B cell (primary cell): ENCODE data around the gene TNNI3K. TPM values are rescaled to one million over a fixed set of nuclear protein-coding genes. Genes with fewer than 3 reads are reported as not detected.

Experiments
- polyA plus RNA-seq: library from polyadenylated mRNA; depleted of rRNA; stranded (reverse); fragments of >200 nt; gene quantifications from 2 replicates; pipeline ENCODE4 v1.2.3, GENCODE V29; 2012
- total RNA-seq, 2 donors: library from RNA; stranded (reverse); fragments of 120-200 nt in 1 of 2; gene quantifications; 1 replicate in 1 of 2; 2 replicates in 1 of 2; pipeline versions ENCODE4 v1.2.3 to v1.2.4, GENCODE V29; 2013 to 2022

The TNNI3K gene
- total and polyA plus RNA-seq, 2 donors (not counting 1 experiment from before 2014, with no cell fraction given): 0.52 to 3.1 TPM

Other genes with a start within 250 kb of the TNNI3K start
- gene LRRIQ3, start 37.2 kb upstream of the TNNI3K start, total RNA-seq: 1.4 and 2.2 TPM in 2 replicates
- gene LRRIQ3, start 37.2 kb upstream of the TNNI3K start, polyA plus RNA-seq: 0.33 and 1.1 TPM in 2 replicates
- gene FPGT, start 37.1 kb upstream of the TNNI3K start, total RNA-seq: 10.7 and 14.8 TPM in 2 replicates
- gene FPGT, start 37.1 kb upstream of the TNNI3K start, polyA plus RNA-seq: 2.1 and 3.7 TPM in 2 replicates